Activated naive CD4-positive, alpha-beta T cell treated with anti-CD3 and anti-CD28 coated beads for 36 hours (primary cell): ENCODE measurements around the gene PCLAF. TPM values are rescaled to one million over a fixed set of nuclear protein-coding genes. Genes with fewer than 3 reads are reported as not detected.

ENCODE experiments used
- CTCF ChIA-PET: fragments of 350-600 bp; sonication (Branson Sonifier 250); formaldehyde crosslinking; loops from one replicate; lab custom pipeline; 2021; ENCODE audit warnings: antibody characterized with exemption; lab: Charles Lee
- DNase-seq: peaks from one replicate; pipeline ENCODE4 v3.0.0-alpha.2; 2020
- H3K27ac Mint-ChIP-seq: one replicate; pipeline ENCODE4 v1.8.0; 2021; ENCODE audit warnings: mild to moderate bottlenecking, mixed read lengths
- H3K27me3 Mint-ChIP-seq: one replicate; pipeline ENCODE4 v1.8.0; 2021; ENCODE audit warnings: low read depth, mixed read lengths
- H3K36me3 Mint-ChIP-seq: one replicate; pipeline ENCODE4 v1.8.0; 2021; ENCODE audit warnings: low read depth, mixed read lengths
- H3K4me1 Mint-ChIP-seq: one replicate; pipeline ENCODE4 v1.8.0; 2021; ENCODE audit warnings: low read depth, mixed read lengths
- H3K4me3 Mint-ChIP-seq: one replicate; pipeline ENCODE4 v1.8.0; 2021; ENCODE audit warnings: mild to moderate bottlenecking, moderate library complexity, mixed read lengths
- H3K9me3 Mint-ChIP-seq: one replicate; pipeline ENCODE4 v1.8.0; 2021; ENCODE audit warnings: mixed read lengths
- intact Hi-C: fragments of 100-400 bp; cut with micrococcal nuclease; formaldehyde crosslinking; loops from one replicate; pipeline ENCODE4 v1.15.1; 2023
- total RNA-seq, 2 experiments: library from RNA; stranded (reverse); gene quantifications; one replicate each; pipeline ENCODE4 v1.2.3, GENCODE V29; 2021

The PCLAF gene, protein sequence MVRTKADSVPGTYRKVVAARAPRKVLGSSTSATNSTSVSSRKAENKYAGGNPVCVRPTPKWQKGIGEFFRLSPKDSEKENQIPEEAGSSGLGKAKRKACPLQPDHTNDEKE
- total RNA-seq = 100 to 1,000 TPM; 117 to 118 TPM

DNA sequence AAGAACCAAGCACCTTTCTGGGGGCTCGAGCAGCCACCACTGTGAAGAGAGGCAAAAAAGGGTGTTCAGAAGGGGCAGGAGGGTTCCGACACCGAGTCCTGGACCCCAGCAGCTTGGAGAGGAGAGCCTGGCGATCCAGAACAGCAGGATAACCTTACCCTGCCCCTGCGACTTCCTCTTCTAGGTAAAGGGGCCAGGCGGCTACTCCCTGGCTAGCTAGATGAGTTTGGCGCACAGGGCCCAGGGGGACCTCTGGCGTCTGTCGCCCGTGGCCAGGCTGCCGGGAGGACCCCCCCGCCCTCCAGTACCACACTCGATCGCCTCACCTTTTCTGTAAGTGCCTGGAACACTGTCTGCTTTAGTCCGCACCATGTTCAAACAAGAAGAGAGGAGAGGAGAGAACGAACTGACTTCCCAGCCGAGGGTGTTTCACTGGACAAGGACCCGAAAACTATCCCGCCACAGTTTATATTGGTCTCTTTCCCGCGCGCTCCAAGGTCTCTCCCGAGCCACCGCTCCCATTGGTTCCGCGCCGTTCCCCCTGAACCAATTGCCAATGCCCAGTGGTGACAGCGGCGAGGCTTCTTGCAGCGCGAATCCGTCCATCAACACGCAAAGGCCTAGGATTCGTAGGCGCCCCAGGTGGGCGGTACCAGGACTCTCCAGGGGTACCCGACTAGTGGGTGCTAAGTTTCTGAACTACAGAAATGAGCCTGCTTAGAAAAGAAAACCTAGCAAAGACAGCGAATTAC lies at the start of gene PCLAF:
PCLAF (minus strand) TSS at position 442 of the 752 bp plus-strand sequence; CDS start at position 372, 70 bp downstream.
- Mint-ChIP-seq H3K4me1 (peaks cover 19% of the 10 kb centered on the region), H3K4me3 (peak within 1 kb of the TSS; percentile 99), H3K9me3 (no peaks in the 10 kb centered on the region), H3K27ac (peak within 1 kb of the TSS; percentile 92), H3K27me3 (no peaks in the 10 kb centered on the region), H3K36me3 (peaks cover 17% of the 10 kb centered on the region)
- DNase-seq = peak; percentile 97
- intact Hi-C loops = loop anchor here (1.0 to 2.0 kb wide), 4 partner anchors 25 to 514 kb away; partner anchors contain the start of genes CIAO2A and CSNK1G1
- CTCF ChIA-PET = interaction anchor here (0.6 to 1.6 kb wide), 3 partner anchors 12 to 277 kb away, joined by 3 to 4 read pairs (median 3); no protein-coding TSS in a partner anchor

DNA sequence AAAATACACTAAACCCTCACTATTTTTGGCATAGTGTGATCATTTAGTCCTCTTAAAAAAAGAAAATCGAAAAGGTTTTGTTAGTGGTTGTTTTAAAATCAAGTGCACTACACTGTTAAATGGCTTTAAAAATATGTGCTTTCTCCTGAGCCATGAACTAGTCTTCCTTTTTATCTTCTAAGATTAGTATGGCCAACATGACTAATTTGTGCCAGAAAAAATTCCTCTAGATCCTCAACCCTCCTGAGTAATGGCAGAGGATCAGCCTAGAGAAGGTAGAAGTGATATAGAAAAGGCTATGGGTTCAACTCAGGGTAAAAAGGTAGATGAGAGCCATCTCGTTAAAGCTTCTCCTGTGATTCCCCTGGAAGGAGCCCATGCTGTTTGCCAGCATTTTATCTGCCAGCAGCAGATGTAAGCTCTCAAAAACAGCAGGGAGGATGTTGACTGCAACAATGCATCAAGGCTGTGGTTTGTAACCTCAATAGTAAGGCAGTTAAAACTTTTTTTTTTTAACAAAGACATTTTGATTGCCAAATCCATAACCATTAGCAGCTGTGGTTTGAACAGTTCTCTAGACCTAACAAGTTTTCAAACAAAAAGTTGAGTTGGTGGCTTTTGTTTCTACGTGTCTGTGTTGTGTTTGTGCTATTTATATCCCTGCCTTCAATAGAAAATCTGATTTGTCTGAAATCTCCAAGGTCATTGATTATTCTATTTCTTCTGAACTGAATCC lies 48.9 kb upstream of the PCLAF start:
- CTCF ChIA-PET = interaction anchor here (0.6 to 0.7 kb wide), 2 partner anchors 36 to 255 kb away, joined by 3 read pairs; no protein-coding TSS in a partner anchor

DNA sequence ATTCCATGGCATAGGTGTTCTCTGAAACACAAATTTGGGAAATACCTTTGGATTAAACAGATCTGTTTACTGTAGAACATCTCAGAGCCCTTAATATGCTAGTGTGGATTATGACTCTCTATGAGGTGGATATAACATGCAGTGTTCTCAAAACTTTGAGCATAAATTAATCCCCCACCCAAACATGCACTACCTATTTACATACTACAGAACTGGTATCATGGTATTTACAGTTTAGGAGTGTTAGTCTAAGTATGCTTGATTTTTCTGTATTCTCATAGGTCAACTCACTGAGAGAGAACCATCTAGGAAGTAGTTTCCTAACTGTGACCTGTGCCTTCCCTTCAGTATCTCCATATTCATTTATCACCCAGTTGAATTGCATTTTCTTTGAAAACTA lies 48.2 kb upstream of the PCLAF start:
- intact Hi-C loops = no loop called here
- CTCF ChIA-PET = interaction anchor here (0.8 kb wide), 1 partner anchor 244 kb away, joined by 4 read pairs; no protein-coding TSS in a partner anchor
- Mint-ChIP-seq H3K27ac (peak overlapping the region; percentile 76), H3K4me3 (no peak overlapping the region), H3K4me1 (peaks cover 45% of the 10 kb centered on the region), H3K36me3 (peaks cover 3% of the 10 kb centered on the region), H3K9me3 (no peaks in the 10 kb centered on the region), H3K27me3 (no peaks in the 10 kb centered on the region)
- no peak for DNase-seq

More for the DNA sequence above, 48.9 kb upstream of the PCLAF start:
- Mint-ChIP-seq H3K36me3 (peaks cover 3% of the 10 kb centered on the region), H3K9me3 (no peaks in the 10 kb centered on the region), H3K27ac (peak overlapping the region; percentile 76), H3K4me1 (peaks cover 45% of the 10 kb centered on the region), H3K27me3 (no peaks in the 10 kb centered on the region), H3K4me3 (no peak overlapping the region)
- peak; percentile 50 for DNase-seq
- intact Hi-C loops = loop anchor here (1.0 to 2.0 kb wide), 4 partner anchors 14 to 221 kb away; partner anchors contain the start of gene ZNF609

DNA sequence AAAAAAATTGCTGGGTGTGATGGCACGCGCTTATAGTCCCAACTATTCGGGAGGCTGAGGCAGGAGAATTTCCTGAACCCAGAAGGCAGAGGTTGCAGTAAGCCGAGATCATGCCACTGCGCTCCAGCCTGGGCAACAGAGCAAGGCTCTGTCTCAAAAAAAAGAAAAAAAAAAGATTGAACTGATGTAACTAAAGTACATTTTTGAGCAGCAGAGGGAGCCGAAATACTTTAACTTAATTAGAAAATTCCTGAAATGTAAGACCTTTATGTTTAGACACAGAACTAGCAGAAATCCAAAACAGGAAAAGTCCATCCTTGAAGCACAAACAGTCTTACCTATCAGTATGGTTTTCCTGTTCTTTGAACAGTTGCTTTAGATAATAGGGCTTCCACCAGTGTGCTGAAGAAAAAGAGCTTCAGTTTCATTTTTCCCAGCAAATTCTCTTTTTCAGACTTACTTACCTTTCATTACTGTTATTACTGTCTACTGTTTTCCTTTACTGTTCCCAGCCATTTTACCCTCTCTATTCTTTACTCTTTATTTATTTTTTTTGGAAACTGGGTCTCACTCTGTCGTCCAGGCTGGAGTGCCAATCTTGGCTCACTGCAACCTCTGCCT lies 45.7 kb upstream of the PCLAF start:
- CTCF ChIA-PET = interaction anchor here (0.6 to 2.3 kb wide), 16 partner anchors 12 to 315 kb away, joined by 3 to 13 read pairs (median 3); partner anchors contain the start of gene ZNF609
- H3K36me3 Mint-ChIP-seq = peaks cover 5% of the 10 kb centered on the region
- intact Hi-C loops = loop anchor here (1.0 to 2.0 kb wide), 3 partner anchors 226 to 301 kb away; no protein-coding TSS in a partner anchor
- no peak for DNase-seq
- H3K27ac Mint-ChIP-seq = peak overlapping the region; percentile 83
- H3K27me3 Mint-ChIP-seq = no peaks in the 10 kb centered on the region
- no peaks in the 10 kb centered on the region for H3K9me3 Mint-ChIP-seq
- H3K4me3 Mint-ChIP-seq = no peak overlapping the region
- peaks cover 45% of the 10 kb centered on the region for H3K4me1 Mint-ChIP-seq

DNA sequence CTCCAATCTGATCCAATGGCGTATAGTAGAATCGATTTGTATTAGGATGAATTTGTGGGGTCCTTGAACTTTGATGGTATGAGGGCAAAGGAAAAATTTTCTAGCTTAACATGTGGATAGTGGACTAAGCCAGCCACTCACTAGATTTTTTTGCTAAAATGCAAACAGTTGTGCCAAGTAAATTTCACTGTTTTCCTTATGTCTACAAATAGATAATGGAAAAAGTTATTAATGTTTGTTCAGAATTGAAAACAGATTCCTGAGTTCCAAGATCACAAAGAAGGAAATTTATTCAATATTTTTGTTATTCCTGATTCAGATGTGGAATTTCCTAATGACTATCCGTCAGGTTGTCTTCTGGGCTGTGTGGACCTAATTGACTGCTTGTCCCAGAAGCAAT lies 44.0 kb upstream of the PCLAF start:
- intact Hi-C loops = no loop called here
- Mint-ChIP-seq H3K36me3 (peaks cover 3% of the 10 kb centered on the region), H3K4me1 (peaks cover 38% of the 10 kb centered on the region), H3K27me3 (no peaks in the 10 kb centered on the region), H3K9me3 (no peaks in the 10 kb centered on the region), H3K4me3 (no peak overlapping the region), H3K27ac (no peak overlapping the region)
- no peak for DNase-seq
- CTCF ChIA-PET = interaction anchor here (0.5 to 1.9 kb wide), 4 partner anchors 18 to 303 kb away, joined by 3 to 6 read pairs (median 3); no protein-coding TSS in a partner anchor

DNA sequence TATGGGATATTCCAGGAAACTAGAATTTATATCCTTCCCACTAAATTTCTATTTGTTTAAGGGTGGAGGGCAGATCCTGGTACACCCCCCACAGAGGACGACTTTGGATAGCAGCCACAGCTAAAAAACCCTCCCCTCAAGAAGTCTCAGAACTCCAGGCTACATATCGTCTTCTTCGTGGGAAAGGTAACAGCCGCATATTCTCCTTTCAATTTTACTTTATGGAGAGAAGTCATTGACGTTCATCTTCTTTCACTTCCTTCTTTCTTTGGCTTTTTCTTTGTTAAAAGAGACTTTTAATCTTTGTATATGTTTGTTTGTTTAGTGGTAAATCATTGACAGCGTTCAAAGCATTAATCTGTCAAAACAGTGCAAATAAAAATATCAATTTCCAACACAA lies 42.7 kb upstream of the PCLAF start:
- CTCF ChIA-PET = interaction anchor here (0.7 kb wide), 1 partner anchor 192 kb away, joined by 3 read pairs; no protein-coding TSS in a partner anchor
- intact Hi-C loops = no loop called here
- Mint-ChIP-seq H3K4me1 (peaks cover 28% of the 10 kb centered on the region), H3K4me3 (no peak overlapping the region), H3K9me3 (no peaks in the 10 kb centered on the region), H3K27ac (no peak overlapping the region), H3K36me3 (peaks cover 3% of the 10 kb centered on the region), H3K27me3 (no peaks in the 10 kb centered on the region)
- DNase-seq = no peak

DNA sequence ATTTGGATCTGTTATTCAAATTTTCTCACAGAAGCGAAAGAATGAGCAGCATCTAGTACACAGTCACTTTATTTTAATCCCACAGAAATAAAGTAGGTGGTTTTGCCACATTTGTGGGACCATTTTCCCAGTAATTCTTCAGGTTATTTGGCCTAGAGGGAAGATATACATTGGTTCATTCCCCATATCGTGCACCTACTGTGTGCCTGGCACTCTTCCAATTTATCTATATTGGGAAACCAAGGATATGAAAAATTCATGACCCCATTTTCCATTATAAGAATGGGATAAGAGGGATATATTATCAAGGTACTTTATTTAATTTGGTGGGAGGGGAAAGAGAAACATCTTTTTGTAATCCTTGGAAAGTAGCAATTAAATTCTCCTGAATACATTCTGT lies 41.5 kb upstream of the PCLAF start:
- Mint-ChIP-seq H3K36me3 (peaks cover 6% of the 10 kb centered on the region), H3K4me1 (peaks cover 16% of the 10 kb centered on the region), H3K9me3 (no peaks in the 10 kb centered on the region), H3K27me3 (no peaks in the 10 kb centered on the region), H3K4me3 (no peak overlapping the region), H3K27ac (no peak overlapping the region)
- no peak for DNase-seq
- CTCF ChIA-PET = interaction anchor here (1.3 kb wide), 1 partner anchor 305 kb away, joined by 3 read pairs; no protein-coding TSS in a partner anchor
- intact Hi-C loops = no loop called here

DNA sequence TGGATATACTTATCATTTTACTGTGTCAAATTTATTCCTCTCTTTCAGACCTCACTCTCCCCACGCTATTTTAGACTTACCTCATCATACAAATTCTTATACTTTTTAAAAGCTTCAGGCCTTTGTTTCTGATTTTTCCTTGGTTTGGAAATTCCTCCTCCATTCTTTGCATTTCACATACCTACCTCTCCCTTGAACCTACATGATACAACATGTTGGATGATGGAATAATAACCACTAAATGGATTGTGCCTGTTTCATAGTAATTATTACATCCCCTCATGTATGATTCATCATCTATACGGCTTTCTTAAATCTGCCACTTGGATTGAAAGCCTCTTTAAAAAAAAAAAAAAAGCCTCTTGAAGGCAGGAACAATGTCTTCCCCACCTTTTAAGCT lies 31.0 kb upstream of the PCLAF start:
- no peaks in the 10 kb centered on the region for H3K27me3 Mint-ChIP-seq
- H3K36me3 Mint-ChIP-seq = peaks cover 30% of the 10 kb centered on the region
- CTCF ChIA-PET = interaction anchor here (0.6 kb wide), 1 partner anchor 316 kb away, joined by 3 read pairs; no protein-coding TSS in a partner anchor
- no peaks in the 10 kb centered on the region for H3K4me1 Mint-ChIP-seq
- intact Hi-C loops = no loop called here
- DNase-seq = no peak
- no peak overlapping the region for H3K27ac Mint-ChIP-seq
- no peaks in the 10 kb centered on the region for H3K9me3 Mint-ChIP-seq
- no peak overlapping the region for H3K4me3 Mint-ChIP-seq

DNA sequence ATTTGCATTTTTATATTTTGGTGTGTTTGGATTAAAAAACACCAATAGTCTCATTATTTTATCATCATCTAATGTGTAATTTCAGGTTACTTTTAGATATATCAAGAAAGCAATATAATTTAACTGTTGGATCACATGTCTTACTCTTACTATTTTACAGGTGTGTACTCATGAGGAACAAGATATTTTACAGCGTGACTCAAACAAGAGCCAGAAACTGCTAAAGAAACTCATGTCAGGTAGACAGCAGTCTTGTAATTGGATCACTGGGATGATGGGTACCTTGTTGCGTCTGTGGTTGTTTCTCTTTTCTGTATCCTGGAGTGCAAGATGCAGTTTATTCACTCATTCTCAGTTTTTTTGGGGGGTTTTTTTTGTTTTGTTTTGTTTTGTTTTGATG lies 19.3 kb upstream of the PCLAF start:
- Mint-ChIP-seq H3K27ac (no peak overlapping the region), H3K4me1 (no peaks in the 10 kb centered on the region), H3K36me3 (peaks cover 22% of the 10 kb centered on the region), H3K27me3 (no peaks in the 10 kb centered on the region), H3K4me3 (no peak overlapping the region), H3K9me3 (no peaks in the 10 kb centered on the region)
- intact Hi-C loops = no loop called here
- no peak for DNase-seq
- CTCF ChIA-PET = no interaction called here

DNA sequence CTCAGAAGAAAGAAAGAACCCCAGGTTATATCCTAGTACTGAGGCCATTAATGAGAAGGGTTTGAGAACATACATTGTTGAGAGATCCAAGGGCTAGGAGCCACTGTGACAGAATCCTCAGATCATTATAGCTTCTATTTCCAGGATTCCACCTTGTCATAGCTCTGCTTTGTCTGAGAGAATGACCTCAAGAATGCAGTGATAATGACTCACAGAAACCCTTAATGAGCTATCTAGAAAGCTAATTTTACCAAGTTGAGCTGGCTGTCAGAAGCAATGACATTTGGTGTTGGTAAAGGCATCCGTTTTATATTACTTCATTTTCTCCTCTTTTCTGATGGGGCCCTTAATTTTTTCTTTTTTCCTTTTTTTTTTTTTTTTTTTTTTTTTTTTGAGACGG lies 17.3 kb upstream of the PCLAF start:
- Mint-ChIP-seq H3K4me3 (no peak overlapping the region), H3K36me3 (peaks cover 30% of the 10 kb centered on the region), H3K9me3 (no peaks in the 10 kb centered on the region), H3K4me1 (no peaks in the 10 kb centered on the region), H3K27ac (no peak overlapping the region), H3K27me3 (no peaks in the 10 kb centered on the region)
- DNase-seq = no peak
- CTCF ChIA-PET = interaction anchor here (0.7 kb wide), 2 partner anchors 285 to 922 kb away, joined by 5 to 6 read pairs; no protein-coding TSS in a partner anchor
- intact Hi-C loops = no loop called here

DNA sequence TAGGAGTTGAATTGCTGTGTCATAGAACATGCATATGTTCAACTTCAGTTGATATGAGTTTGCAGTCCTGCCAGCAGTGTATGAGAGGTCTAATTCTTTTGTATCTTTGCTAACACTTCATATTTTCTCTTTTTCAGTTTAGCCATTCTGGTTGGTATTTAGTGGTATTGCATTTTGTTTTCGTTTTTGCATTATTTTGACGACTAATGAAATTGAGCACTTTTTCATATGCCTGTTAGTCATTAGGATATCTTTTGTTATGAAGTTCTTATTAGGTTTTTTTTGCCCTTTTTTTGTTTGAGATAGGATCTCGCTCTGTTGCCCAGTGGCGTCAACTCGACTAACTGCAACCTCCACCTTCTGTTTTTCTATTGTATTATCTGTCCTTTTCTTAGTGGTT lies 15.5 kb upstream of the PCLAF start:
- H3K9me3 Mint-ChIP-seq = no peaks in the 10 kb centered on the region
- no peak for DNase-seq
- H3K27me3 Mint-ChIP-seq = no peaks in the 10 kb centered on the region
- CTCF ChIA-PET = interaction anchor here (1.3 kb wide), 1 partner anchor 257 kb away, joined by 3 read pairs; no protein-coding TSS in a partner anchor
- H3K4me3 Mint-ChIP-seq = no peak overlapping the region
- intact Hi-C loops = no loop called here
- no peaks in the 10 kb centered on the region for H3K4me1 Mint-ChIP-seq
- H3K27ac Mint-ChIP-seq = no peak overlapping the region
- H3K36me3 Mint-ChIP-seq = peaks cover 30% of the 10 kb centered on the region
